Activated B cell treated with CpG ODN at 0.5 μM for 24 hours (primary cell): Measurements from ENCODE around the gene MON2. TPM values are rescaled to one million over a fixed set of nuclear protein-coding genes. Genes with fewer than 3 reads are reported as not detected.
"Not testable (repeated sequence)": the region's sequence is repeated elsewhere in the genome, so short reads cannot be mapped to it uniquely, and the experiment has no call there.

Source experiments
- ATAC-seq: fragments of 200-7000 bp; cut with Tn5 transposase; one replicate; pipeline ENCODE4 v1.10.0; 2021; ENCODE audit warnings: low read depth, mild to moderate bottlenecking, moderate library complexity
- CTCF ChIA-PET: fragments of 350-600 bp; sonication (Branson Sonifier 250); formaldehyde crosslinking; loops from one replicate; lab custom pipeline; 2021; ENCODE audit warnings: antibody characterized with exemption; lab: Charles Lee
- POLR2A ChIA-PET: fragments of 350-600 bp; sonication (Branson Sonifier 250); formaldehyde crosslinking; loops from one replicate; lab custom pipeline; 2021; ENCODE audit warnings: antibody characterized with exemption; lab: Charles Lee
- DNase-seq: peaks from one replicate; pipeline ENCODE4 v3.0.0; 2022
- H3K27ac Mint-ChIP-seq: one replicate; pipeline ENCODE4 v1.8.0; 2020; ENCODE audit warnings: mixed read lengths
- H3K27me3 Mint-ChIP-seq: one replicate; pipeline ENCODE4 v1.8.0; 2021; ENCODE audit warnings: mixed read lengths
- H3K36me3 Mint-ChIP-seq: one replicate; pipeline ENCODE4 v1.8.0; 2021; ENCODE audit warnings: low read depth, mixed read lengths
- H3K4me1 Mint-ChIP-seq: one replicate; pipeline ENCODE4 v1.8.0; 2021; ENCODE audit warnings: mixed read lengths
- H3K4me3 Mint-ChIP-seq: one replicate; pipeline ENCODE4 v1.8.0; 2020; ENCODE audit warnings: mild to moderate bottlenecking, mixed read lengths
- H3K9me3 Mint-ChIP-seq: one replicate; pipeline ENCODE4 v1.8.0; 2020; ENCODE audit warnings: mixed read lengths
- intact Hi-C: fragments of 100-400 bp; cut with micrococcal nuclease; formaldehyde crosslinking; loops from one replicate; pipeline ENCODE4 v1.15.1; 2024
- total RNA-seq: library from RNA; stranded (reverse); gene quantifications from 2 replicates; pipeline ENCODE4 v1.2.3, GENCODE V29; 2022
- TF ChIP-seq, protein P1 (sequence below): fragments of 200-600 bp; IDR thresholded peaks from one replicate; pipeline ENCODE4 v1.8.0; 2022; ENCODE audit warnings: antibody characterized with exemption, mild to moderate bottlenecking

Gene MON2
- total RNA-seq, 1 donor from 2014 or later = 69.9 TPM

DNA sequence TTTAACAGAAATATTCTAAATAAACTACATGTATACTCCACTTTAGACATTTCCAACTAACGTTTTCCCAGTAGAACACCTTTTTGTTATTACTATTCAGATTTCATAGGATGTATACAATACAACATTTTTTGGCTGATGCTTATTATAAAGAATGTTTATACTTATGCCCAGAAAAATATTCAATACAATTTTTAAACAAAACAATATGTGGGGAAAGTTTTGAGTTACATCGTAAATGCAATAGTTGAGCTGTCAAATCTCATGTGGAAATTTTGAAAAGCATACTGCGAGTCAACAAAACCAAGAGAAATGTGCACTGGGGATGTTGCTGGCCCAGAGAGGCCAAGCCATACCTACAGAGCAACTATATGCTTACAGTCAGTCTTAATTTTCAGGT is 18.2 kb upstream of the MON2 start:
- no peak overlapping the region for H3K27ac Mint-ChIP-seq
- no peak overlapping the region for H3K4me3 Mint-ChIP-seq
- no peak for DNase-seq
- peaks cover 6% of the 10 kb centered on the region for H3K36me3 Mint-ChIP-seq
- TF ChIP-seq, protein P1, sequence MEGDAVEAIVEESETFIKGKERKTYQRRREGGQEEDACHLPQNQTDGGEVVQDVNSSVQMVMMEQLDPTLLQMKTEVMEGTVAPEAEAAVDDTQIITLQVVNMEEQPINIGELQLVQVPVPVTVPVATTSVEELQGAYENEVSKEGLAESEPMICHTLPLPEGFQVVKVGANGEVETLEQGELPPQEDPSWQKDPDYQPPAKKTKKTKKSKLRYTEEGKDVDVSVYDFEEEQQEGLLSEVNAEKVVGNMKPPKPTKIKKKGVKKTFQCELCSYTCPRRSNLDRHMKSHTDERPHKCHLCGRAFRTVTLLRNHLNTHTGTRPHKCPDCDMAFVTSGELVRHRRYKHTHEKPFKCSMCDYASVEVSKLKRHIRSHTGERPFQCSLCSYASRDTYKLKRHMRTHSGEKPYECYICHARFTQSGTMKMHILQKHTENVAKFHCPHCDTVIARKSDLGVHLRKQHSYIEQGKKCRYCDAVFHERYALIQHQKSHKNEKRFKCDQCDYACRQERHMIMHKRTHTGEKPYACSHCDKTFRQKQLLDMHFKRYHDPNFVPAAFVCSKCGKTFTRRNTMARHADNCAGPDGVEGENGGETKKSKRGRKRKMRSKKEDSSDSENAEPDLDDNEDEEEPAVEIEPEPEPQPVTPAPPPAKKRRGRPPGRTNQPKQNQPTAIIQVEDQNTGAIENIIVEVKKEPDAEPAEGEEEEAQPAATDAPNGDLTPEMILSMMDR = no peak
- H3K27me3 Mint-ChIP-seq = peaks cover 7% of the 10 kb centered on the region
- H3K9me3 Mint-ChIP-seq = peaks cover 14% of the 10 kb centered on the region
- CTCF ChIA-PET = interaction anchor here (0.7 kb wide), 1 partner anchor 346 kb away, joined by 3 read pairs; no protein-coding TSS in a partner anchor
- no peak for ATAC-seq
- POLR2A ChIA-PET = no interaction called here
- H3K4me1 Mint-ChIP-seq = no peaks in the 10 kb centered on the region
- intact Hi-C loops = no loop called here

DNA sequence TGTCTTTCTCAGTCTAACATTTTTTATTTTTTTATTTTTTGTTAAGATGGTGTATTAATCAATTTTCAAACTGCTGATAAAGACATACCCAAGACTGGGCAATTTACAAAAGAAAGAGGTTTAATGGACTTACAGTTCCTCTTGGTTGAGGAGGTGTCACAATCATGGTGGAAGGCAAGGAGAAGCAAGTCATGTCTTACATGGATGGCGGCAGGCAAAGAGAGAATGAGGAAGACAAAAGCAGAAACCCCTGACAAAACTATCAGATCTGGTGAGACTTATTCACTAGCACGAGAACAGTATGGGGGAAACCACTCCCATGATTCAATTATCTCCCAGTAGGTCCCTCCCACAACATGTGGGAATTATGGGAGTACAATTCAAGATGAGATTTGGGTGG is 11.2 kb upstream of the MON2 start:
- POLR2A ChIA-PET, CTCF ChIA-PET, H3K36me3 Mint-ChIP-seq, H3K4me1 Mint-ChIP-seq, DNase-seq, intact Hi-C loops, ATAC-seq, H3K27ac Mint-ChIP-seq, H3K4me3 Mint-ChIP-seq, H3K9me3 Mint-ChIP-seq: not testable (repeated sequence)
- peaks cover 12% of the 10 kb centered on the region for H3K27me3 Mint-ChIP-seq

DNA sequence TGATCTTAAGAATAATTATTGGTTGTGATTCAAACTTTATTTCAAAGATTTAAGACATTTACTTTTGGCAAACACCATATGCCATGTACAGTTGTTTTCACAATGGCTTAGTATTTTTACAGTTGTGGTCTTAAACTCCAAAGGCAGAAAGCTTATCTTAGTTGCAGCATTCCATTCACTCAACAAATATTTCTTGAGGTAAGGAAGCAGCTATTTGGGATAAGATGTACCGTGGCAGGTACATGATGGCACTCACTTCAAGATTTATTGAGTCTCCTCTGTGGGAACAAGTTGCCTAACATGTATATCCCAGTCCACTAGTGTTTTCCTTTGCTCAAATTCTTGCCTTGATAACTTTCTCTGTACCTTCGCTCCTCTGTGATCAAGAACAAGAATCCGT is 8.0 kb upstream of the MON2 start:
- CTCF ChIA-PET = interaction anchor here (1.5 kb wide), 1 partner anchor 23 kb away, joined by 3 read pairs; no protein-coding TSS in a partner anchor
- intact Hi-C loops = no loop called here
- Mint-ChIP-seq H3K4me1 (no peaks in the 10 kb centered on the region), H3K27ac (no peak overlapping the region), H3K4me3 (no peak overlapping the region), H3K27me3 (peaks cover 8% of the 10 kb centered on the region), H3K36me3 (no peaks in the 10 kb centered on the region), H3K9me3 (peaks cover 6% of the 10 kb centered on the region)
- POLR2A ChIA-PET = interaction anchor here (0.7 kb wide), 1 partner anchor 144 kb away, joined by 4 read pairs; no protein-coding TSS in a partner anchor
- no peak for ATAC-seq
- DNase-seq = no peak
- TF ChIP-seq, protein P1 = no peak

DNA sequence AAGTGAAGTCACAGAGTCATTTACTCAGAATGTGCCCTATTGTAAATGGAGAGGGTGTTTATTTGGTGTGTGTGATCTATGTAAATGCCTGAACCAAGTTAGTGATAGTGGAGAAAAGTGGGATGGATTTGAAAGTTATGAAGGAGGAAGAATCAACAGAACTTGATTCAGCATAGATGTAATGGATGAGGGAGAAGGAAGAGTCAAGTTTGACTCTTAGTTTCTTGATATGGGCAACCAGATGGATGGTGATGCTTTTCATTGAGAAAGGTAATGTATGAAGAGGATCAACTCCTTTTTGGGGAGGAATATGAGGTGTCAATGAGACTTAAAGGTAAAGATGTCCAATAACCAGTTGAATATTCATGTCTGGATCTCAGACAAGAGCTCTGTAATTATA is 6.7 kb upstream of the MON2 start:
- Mint-ChIP-seq H3K4me1 (no peaks in the 10 kb centered on the region), H3K27me3 (peaks cover 8% of the 10 kb centered on the region), H3K4me3 (no peak overlapping the region), H3K27ac (no peak overlapping the region), H3K9me3 (peaks cover 8% of the 10 kb centered on the region), H3K36me3 (no peaks in the 10 kb centered on the region)
- CTCF ChIA-PET = no interaction called here
- intact Hi-C loops = no loop called here
- DNase-seq (no peak), ATAC-seq (no peak)
- TF ChIP-seq, protein P1 = no peak
- POLR2A ChIA-PET = no interaction called here

DNA sequence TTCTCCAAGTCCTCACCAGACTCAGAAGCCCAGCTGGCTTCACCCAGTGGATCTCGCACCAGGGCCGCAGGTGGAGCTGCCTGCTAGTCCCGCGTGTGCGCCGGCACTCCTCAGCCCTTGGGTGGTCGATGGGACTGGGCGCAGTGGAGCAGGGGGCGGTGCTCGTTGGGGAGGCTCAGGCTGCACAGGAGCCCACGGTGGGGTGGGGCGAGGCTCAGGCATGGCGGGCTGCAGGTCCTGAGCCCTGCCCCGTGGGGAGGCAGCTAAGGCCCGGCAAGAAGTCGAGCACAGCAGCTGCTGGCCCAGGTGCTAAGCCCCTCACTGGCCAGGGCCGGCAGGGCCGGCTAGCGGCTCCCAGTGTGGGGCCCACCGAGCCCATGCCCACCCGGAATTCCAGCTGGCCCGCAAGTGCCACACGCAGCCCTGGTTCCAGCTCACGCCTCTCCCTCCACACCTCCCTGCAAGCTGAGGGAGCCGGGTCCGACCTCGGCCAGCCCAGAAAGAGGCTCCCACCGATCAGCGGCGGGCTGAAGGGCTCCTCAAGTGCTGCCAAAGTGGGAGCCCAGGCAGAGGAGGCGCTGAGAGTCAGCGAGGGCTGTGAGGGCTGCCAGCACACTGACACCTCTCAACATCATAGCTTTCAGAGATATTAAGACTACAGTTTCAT is 5.3 kb upstream of the MON2 start:
- H3K9me3 Mint-ChIP-seq, CTCF ChIA-PET, intact Hi-C loops, POLR2A ChIA-PET, H3K27ac Mint-ChIP-seq, ATAC-seq, H3K4me3 Mint-ChIP-seq, H3K27me3 Mint-ChIP-seq, H3K4me1 Mint-ChIP-seq, H3K36me3 Mint-ChIP-seq, DNase-seq: not testable (repeated sequence)

DNA sequence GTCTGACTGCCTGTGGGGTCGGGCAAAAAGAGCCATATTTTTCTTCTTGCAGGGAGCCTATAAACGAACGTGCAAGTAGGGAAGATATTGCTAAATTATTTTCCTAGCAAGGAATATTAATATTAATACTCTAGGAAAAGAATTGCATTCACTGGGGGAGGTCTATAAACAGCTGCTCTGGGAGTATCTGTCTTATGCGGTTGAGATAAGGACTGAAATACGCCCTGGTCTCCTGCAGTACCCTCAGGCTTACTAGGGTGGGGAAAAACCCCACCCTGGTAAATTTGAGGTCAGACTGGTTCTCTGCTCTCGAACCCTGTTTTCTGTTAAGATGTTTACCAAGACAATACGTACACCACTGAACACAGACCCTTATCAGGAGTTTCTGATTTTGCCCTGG is 3.4 kb upstream of the MON2 start:
- CTCF ChIA-PET, DNase-seq, H3K27ac Mint-ChIP-seq, H3K36me3 Mint-ChIP-seq, H3K4me3 Mint-ChIP-seq, ATAC-seq, H3K27me3 Mint-ChIP-seq, intact Hi-C loops, H3K9me3 Mint-ChIP-seq, POLR2A ChIA-PET: not testable (repeated sequence)
- peaks cover 17% of the 10 kb centered on the region for H3K4me1 Mint-ChIP-seq
